Gastrocnemius medialis (tissue), 4 donors: ENCODE results near the gene REL.

Experiments used
- POLR2A ChIP-seq, 2 donors: fragments of 450-650 bp; IDR thresholded peaks; one replicate each; pipeline ENCODE4 v1.6.1; 2017; ENCODE audit warnings: antibody characterized with exemption in 2 of 2, mild to moderate bottlenecking in 2 of 2, moderate library complexity in 2 of 2
- TF ChIP-seq, protein P1 (sequence below), 5 experiments: fragments of 450-650 bp in 3 of 5; fragments of 200-600 bp in 2 of 5; sonication (generic) in 2 of 5; IDR thresholded peaks in 4 of 5; conservative IDR thresholded peaks in 1 of 5; 1 replicate in 4 of 5; 2 replicates in 1 of 5; pipeline ENCODE4 v1.5.1; 2016 to 2019; ENCODE audit warnings: antibody characterized with exemption in 5 of 5, mild to moderate bottlenecking in 3 of 5, moderate library complexity in 3 of 5

DNA sequence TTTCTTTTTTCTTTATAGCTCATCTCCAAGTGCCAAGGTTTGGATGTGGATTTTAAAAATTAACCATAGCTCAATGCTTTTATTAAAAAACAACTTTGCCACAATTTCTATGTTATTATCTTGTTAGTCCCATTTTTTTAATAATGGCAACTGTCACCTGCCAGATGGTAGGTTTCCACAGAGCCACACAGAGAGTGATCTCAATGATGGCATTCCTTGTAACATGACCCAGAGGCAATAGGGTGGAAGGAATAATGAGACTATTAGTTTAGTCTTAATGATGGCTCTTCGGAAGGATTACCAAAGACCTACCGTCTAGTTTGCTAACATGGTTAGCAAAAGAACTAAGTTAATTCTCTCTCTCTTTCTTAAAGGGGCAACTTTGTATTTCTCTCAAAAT is 64.0 kb downstream of the REL start:
- TF ChIP-seq, protein P1, sequence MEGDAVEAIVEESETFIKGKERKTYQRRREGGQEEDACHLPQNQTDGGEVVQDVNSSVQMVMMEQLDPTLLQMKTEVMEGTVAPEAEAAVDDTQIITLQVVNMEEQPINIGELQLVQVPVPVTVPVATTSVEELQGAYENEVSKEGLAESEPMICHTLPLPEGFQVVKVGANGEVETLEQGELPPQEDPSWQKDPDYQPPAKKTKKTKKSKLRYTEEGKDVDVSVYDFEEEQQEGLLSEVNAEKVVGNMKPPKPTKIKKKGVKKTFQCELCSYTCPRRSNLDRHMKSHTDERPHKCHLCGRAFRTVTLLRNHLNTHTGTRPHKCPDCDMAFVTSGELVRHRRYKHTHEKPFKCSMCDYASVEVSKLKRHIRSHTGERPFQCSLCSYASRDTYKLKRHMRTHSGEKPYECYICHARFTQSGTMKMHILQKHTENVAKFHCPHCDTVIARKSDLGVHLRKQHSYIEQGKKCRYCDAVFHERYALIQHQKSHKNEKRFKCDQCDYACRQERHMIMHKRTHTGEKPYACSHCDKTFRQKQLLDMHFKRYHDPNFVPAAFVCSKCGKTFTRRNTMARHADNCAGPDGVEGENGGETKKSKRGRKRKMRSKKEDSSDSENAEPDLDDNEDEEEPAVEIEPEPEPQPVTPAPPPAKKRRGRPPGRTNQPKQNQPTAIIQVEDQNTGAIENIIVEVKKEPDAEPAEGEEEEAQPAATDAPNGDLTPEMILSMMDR (IDR thresholded peaks at IDR 0.05 in 4 of 5, conservative IDR thresholded peaks at IDR 0.05 in 1 of 5), result no peak
- no peak for TF ChIP-seq POLR2A (IDR thresholded peaks at IDR 0.05)
